HG03469 (cell line): ENCODE results near the gene CLEC17A.

ENCODE experiments used
- ATAC-seq: cut with Tn5 transposase; IDR thresholded peaks from one replicate; pipeline ENCODE4 v1.9.1; 2021; ENCODE audit warnings: mild to moderate bottlenecking, moderate library complexity, moderate number of reproducible peaks; ENCODE audit not compliant: unreplicated experiment

The CLEC17A gene

GRCh38 chr19:14639536-14640277 lies 56.8 kb downstream of the CLEC17A start:
- no peak for ATAC-seq

DNA sequence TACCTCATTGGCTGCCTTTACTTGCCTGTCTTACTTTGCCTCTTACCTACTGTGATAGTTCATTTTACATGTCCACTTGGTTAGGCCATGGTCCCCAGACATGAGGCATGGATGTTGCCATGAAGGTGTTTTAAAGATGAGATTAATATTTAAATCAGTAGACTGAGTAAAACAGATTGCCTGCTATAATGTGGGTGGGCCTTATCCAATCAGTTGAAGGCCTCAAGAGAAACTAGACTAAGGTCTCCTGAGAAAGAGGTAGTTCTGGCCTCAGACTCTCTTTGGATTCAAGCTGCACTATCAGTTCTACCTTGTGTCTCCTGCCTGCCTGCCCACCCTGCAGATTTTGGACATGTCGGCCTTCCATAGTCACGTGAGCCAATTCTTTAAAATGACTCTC lies 65.6 kb downstream of the CLEC17A start:
- ATAC-seq: no peak

DNA sequence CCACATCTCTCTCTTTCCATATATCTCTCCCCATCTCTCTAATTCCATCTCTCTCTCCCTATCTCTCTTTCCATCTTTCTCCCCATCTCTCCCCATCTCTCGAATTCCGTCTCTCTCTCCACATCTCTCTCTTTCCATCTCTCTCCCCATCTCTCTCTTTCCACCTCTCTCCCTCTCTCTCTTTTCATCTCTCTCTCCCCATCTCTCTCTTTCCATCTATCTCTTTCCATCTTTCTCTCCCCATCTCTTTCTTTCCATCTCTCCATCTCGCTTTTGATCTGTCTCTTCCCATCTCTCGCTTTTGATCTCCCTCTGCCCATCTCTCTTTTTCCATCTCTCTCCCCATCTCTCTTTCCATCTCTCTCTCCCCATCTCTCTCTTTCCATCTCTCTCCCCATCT lies 66.1 kb downstream of the CLEC17A start:
- no peak for ATAC-seq

DNA sequence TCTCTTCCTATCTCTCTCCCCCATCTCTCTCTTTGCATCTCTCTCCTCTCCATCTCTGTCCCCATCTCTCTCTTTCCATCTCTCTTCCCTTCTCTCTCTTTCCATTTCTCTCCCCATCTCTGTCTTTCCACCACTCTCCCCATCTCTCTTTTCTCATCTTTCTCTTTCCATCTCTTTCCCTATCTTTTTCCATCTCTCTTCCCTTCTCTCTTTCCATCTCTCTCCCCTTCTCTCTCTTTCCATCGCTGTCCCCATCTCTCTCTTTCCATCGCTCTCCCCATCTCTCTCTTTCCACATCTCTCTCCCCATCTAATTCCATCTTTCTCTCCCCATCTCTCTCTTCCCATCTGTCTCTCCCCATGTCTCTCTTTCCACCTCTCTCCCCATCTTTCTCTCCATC lies 67.3 kb downstream of the CLEC17A start:
- no peak for ATAC-seq

GRCh38 chr19:14654786-14655560 lies 72.1 kb downstream of the CLEC17A start:
- ATAC-seq: no peak

DNA sequence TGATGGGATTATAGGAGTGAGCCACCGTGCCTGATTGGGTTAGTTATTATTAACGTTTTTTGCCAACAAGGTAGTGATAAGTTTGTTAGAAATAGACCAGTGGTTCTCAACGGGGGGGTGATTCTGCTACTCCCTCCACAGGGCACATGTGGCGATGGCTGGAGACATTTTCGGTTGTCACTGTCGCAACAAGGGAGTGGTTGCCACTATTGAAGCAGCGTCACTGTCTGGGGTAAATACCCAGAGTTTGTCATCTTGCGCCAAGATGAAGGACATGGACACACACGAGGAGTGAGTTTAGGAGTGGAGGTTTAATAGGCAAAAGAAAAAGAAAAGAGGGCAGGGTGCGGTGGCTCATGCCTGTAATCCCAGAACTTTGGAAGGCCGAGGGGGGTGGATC lies 72.8 kb downstream of the CLEC17A start:
- no peak for ATAC-seq

- ATAC-seq: no peak
Measured at GRCh38 chr19:14659874-14660489, 77.1 kb downstream of the CLEC17A start.

- no peak for ATAC-seq
Measured at GRCh38 chr19:14661372-14661924, 78.6 kb downstream of the CLEC17A start.
